Natural killer cell (primary cell): ENCODE results near the gene CUEDC1. TPM values are rescaled to one million over a fixed set of nuclear protein-coding genes. Genes with fewer than 3 reads are reported as not detected.

ENCODE experiments used
- ATAC-seq, 3 donors: fragments of 150-1000 bp in 2 of 3; fragments of 200-7000 bp in 1 of 3; cut with Tn5 transposase; 1 replicate in 1 of 3; 2 replicates in 2 of 3; pipeline ENCODE4 v1.10.0; 2021; ENCODE audit warnings: mild to moderate bottlenecking in 2 of 3, moderate library complexity in 2 of 3
- DNase-seq, 2 donors: peaks; one replicate each; pipeline versions ENCODE4 v3.0.0 to v3.0.0-alpha.2; 2013 to 2021; ENCODE audit warnings: mixed read lengths in 1 of 2
- H3K27ac ChIP-seq: one replicate; pipeline ENCODE4 v1.5.1; 2013; ENCODE audit warnings: mild to moderate bottlenecking, low read length
- H3K27me3 ChIP-seq: one replicate; pipeline ENCODE4 v1.6.1; 2013; ENCODE audit warnings: low read length; ENCODE audit not compliant: control insufficient read depth, insufficient read depth
- H3K36me3 ChIP-seq: one replicate; pipeline ENCODE4 v1.6.1; 2013; ENCODE audit warnings: low read length; ENCODE audit not compliant: control insufficient read depth, insufficient read depth
- H3K4me1 ChIP-seq: one replicate; pipeline ENCODE4 v1.6.1; 2013; ENCODE audit warnings: low read length; ENCODE audit not compliant: control insufficient read depth, insufficient read depth
- H3K4me3 ChIP-seq: one replicate; pipeline ENCODE4 v1.5.1; 2013; ENCODE audit warnings: low read length
- H3K9me3 ChIP-seq: one replicate; pipeline ENCODE4 v1.6.1; 2013; ENCODE audit warnings: low read length; ENCODE audit not compliant: control insufficient read depth, insufficient read depth
- H3K27ac Mint-ChIP-seq, 2 donors: one replicate each; pipeline ENCODE4 v1.8.0; 2022; ENCODE audit warnings: mild to moderate bottlenecking in 2 of 2, mixed read lengths in 2 of 2, moderate library complexity in 1 of 2
- H3K27me3 Mint-ChIP-seq, 2 donors: one replicate each; pipeline ENCODE4 v1.8.0; 2022; ENCODE audit warnings: low read depth in 2 of 2, mixed read lengths in 2 of 2
- H3K36me3 Mint-ChIP-seq: one replicate; pipeline ENCODE4 v1.8.0; 2022; ENCODE audit warnings: mixed read lengths
- H3K4me1 Mint-ChIP-seq, 2 donors: one replicate each; pipeline ENCODE4 v1.8.0; 2022; ENCODE audit warnings: mixed read lengths in 2 of 2
- H3K4me3 Mint-ChIP-seq: one replicate; pipeline ENCODE4 v1.8.0; 2022; ENCODE audit warnings: mild to moderate bottlenecking, moderate library complexity, mixed read lengths
- H3K9me3 Mint-ChIP-seq, 2 donors: one replicate each; pipeline ENCODE4 v1.8.0; 2022; ENCODE audit warnings: mixed read lengths in 2 of 2
- WGBS: methylation state at CpG from one replicate; pipeline ENCODE4 v1.1.7; 2013; ENCODE audit warnings: missing lambda C conversion rate; ENCODE audit not compliant: insufficient coverage; 5-methylcytosine and 5-hydroxymethylcytosine counted together
- intact Hi-C: fragments of 100-400 bp; cut with micrococcal nuclease; formaldehyde crosslinking; loops from one replicate; pipeline ENCODE4 v1.14.2; 2022
- total RNA-seq, 4 donors: library from RNA; stranded (reverse); fragments of 120-200 nt in 1 of 4; gene quantifications; one replicate each; pipeline versions ENCODE4 v1.2.3 to v1.2.4, GENCODE V29; 2013 to 2022
- TF ChIP-seq, protein P1 (sequence below): fragments of 200-600 bp; IDR thresholded peaks from one replicate; pipeline ENCODE4 v1.8.0; 2022; ENCODE audit warnings: antibody characterized with exemption

The CUEDC1 gene
- total RNA-seq, 3 donors from 2014 or later (not counting 1 experiment from before 2014, with no cell fraction given), result 1.5 to 3.7 (median 2.6) TPM

- intact Hi-C loops, result no loop called here
- Histone ChIP-seq H3K27me3 (no peaks in the 10 kb centered on the region), H3K27ac (no peak overlapping the region), H3K9me3 (no peaks in the 10 kb centered on the region), H3K36me3 (peaks cover 2% of the 10 kb centered on the region), H3K4me3 (no peak overlapping the region), H3K4me1 (no peaks in the 10 kb centered on the region)
- TF ChIP-seq, protein P1, sequence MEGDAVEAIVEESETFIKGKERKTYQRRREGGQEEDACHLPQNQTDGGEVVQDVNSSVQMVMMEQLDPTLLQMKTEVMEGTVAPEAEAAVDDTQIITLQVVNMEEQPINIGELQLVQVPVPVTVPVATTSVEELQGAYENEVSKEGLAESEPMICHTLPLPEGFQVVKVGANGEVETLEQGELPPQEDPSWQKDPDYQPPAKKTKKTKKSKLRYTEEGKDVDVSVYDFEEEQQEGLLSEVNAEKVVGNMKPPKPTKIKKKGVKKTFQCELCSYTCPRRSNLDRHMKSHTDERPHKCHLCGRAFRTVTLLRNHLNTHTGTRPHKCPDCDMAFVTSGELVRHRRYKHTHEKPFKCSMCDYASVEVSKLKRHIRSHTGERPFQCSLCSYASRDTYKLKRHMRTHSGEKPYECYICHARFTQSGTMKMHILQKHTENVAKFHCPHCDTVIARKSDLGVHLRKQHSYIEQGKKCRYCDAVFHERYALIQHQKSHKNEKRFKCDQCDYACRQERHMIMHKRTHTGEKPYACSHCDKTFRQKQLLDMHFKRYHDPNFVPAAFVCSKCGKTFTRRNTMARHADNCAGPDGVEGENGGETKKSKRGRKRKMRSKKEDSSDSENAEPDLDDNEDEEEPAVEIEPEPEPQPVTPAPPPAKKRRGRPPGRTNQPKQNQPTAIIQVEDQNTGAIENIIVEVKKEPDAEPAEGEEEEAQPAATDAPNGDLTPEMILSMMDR, result no peak
- WGBS, result 96% methylated on average over 5 of the region's 5 CpGs
- DNase-seq (no peak), ATAC-seq (no peak)
- no peak overlapping the region for H3K27ac Mint-ChIP-seq
- H3K4me3 Mint-ChIP-seq, result no peak overlapping the region
- no peaks in the 10 kb centered on the region for H3K4me1 Mint-ChIP-seq
- H3K36me3 Mint-ChIP-seq, result no peaks in the 10 kb centered on the region
- H3K9me3 Mint-ChIP-seq, result no peaks in the 10 kb centered on the region
- peaks cover 6 to 8% of the 10 kb centered on the region in 2 donors for H3K27me3 Mint-ChIP-seq
These were observed 11.7 kb upstream of the CUEDC1 start for GRCh38 chr17:57966875-57967274.

GRCh38 chr17:57966246-57966645, 11.0 kb upstream of the CUEDC1 start:
- Mint-ChIP-seq H3K9me3 (no peaks in the 10 kb centered on the region), H3K27ac (no peak overlapping the region), H3K36me3 (no peaks in the 10 kb centered on the region), H3K27me3 (peaks cover 6 to 8% of the 10 kb centered on the region in 2 donors), H3K4me1 (no peaks in the 10 kb centered on the region), H3K4me3 (no peak overlapping the region)
- no peaks in the 10 kb centered on the region for H3K4me1 ChIP-seq
- DNase-seq (no peak), ATAC-seq (no peak)
- no peaks in the 10 kb centered on the region for H3K27me3 ChIP-seq
- H3K9me3 ChIP-seq, result no peaks in the 10 kb centered on the region
- H3K4me3 ChIP-seq, result no peak overlapping the region
- no peak overlapping the region for H3K27ac ChIP-seq
- WGBS, result 91% methylated on average over 5 of the region's 5 CpGs
- TF ChIP-seq, protein P1, result no peak
- no peaks in the 10 kb centered on the region for H3K36me3 ChIP-seq
- intact Hi-C loops, result no loop called here

- H3K9me3 ChIP-seq, result no peaks in the 10 kb centered on the region
- TF ChIP-seq, protein P1, result no peak
- H3K27me3 ChIP-seq, result no peaks in the 10 kb centered on the region
- Mint-ChIP-seq H3K27ac (no peak overlapping the region), H3K4me1 (no peaks in the 10 kb centered on the region), H3K36me3 (no peaks in the 10 kb centered on the region), H3K9me3 (no peaks in the 10 kb centered on the region), H3K4me3 (no peak overlapping the region), H3K27me3 (peaks cover 6 to 14% of the 10 kb centered on the region in 2 donors)
- no peaks in the 10 kb centered on the region for H3K4me1 ChIP-seq
- no peak overlapping the region for H3K27ac ChIP-seq
- no peak for DNase-seq
- WGBS, result 91% methylated on average over 23 of the region's 26 CpGs
- intact Hi-C loops, result no loop called here
- H3K36me3 ChIP-seq, result no peaks in the 10 kb centered on the region
- H3K4me3 ChIP-seq, result no peak overlapping the region
- no peak for ATAC-seq
These were observed 10.4 kb upstream of the CUEDC1 start for GRCh38 chr17:57965521-57966160.

DNA sequence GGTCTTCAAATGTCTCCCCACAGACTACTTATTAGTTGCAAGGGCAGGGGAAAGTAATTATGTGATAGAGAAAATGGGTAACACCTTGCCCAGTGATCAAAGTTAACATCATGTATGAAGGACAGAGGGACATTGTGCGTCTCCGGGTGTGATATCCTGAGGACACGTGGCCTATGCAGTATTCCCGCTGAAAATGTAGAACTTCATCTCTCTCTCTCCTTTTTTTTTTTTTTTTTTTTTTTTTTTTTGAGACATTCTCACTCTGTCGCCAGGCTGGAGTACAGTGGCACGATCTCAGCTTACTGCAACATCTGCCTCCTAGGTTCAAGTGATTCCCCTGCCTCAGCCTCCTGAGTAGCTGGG, 7.9 kb upstream of the CUEDC1 start:
- Histone ChIP-seq H3K9me3 (no peaks in the 10 kb centered on the region), H3K27me3 (no peaks in the 10 kb centered on the region), H3K27ac (no peak overlapping the region), H3K36me3 (no peaks in the 10 kb centered on the region), H3K4me3 (no peak overlapping the region), H3K4me1 (no peaks in the 10 kb centered on the region)
- Mint-ChIP-seq H3K4me3 (no peak overlapping the region), H3K36me3 (no peaks in the 10 kb centered on the region), H3K4me1 (peaks cover under 1 to 2% of the 10 kb centered on the region in 2 donors), H3K9me3 (no peaks in the 10 kb centered on the region), H3K27me3 (peaks cover 19 to 22% of the 10 kb centered on the region in 2 donors), H3K27ac (no peak overlapping the region)
- intact Hi-C loops, result no loop called here
- no peak for ATAC-seq
- WGBS, result 96% methylated on average over 6 of the region's 6 CpGs
- no peak for DNase-seq
- TF ChIP-seq, protein P1, result no peak
